Esophagus muscularis mucosa (tissue), 4 donors: Measurements from ENCODE around the gene USP48.

Source experiments
- CTCF ChIP-seq, 3 experiments: fragments of 200-600 bp in 2 of 3; fragments of 450-650 bp in 1 of 3; sonication (generic) in 2 of 3; IDR thresholded peaks; one replicate each; pipeline ENCODE4 v1.5.1; 2017 to 2019; ENCODE audit warnings: antibody characterized with exemption in 3 of 3, mild to moderate bottlenecking in 2 of 3, moderate library complexity in 1 of 3
- EP300 ChIP-seq: sonication (generic); formaldehyde crosslinking; IDR thresholded peaks from one replicate; pipeline ENCODE4 v1.6.1; 2017; ENCODE audit warnings: antibody characterized with exemption
- POLR2AphosphoS5 ChIP-seq, 2 donors: sonication (generic); formaldehyde crosslinking; IDR thresholded peaks; one replicate each; pipeline ENCODE4 v1.6.1; 2017; ENCODE audit warnings: antibody characterized with exemption in 2 of 2

GRCh38 chr1:21725748-21726392 lies 57.1 kb downstream of the USP48 start:
- TF ChIP-seq CTCF (IDR thresholded peaks at IDR 0.05), result no peak
- TF ChIP-seq EP300, result no peak
- TF ChIP-seq POLR2AphosphoS5 (IDR thresholded peaks at IDR 0.05), result no peak
